Common myeloid progenitor, CD34-positive (primary cell): ENCODE measurements around the gene NECAB3.

Experiments
- CTCF ChIA-PET: fragments of 350-600 bp; sonication (Branson Sonifier 250); formaldehyde crosslinking; loops from one replicate; lab custom pipeline; 2021; ENCODE audit warnings: antibody characterized with exemption; lab: Charles Lee
- POLR2A ChIA-PET: fragments of 350-600 bp; sonication (Branson Sonifier 250); formaldehyde crosslinking; loops from one replicate; lab custom pipeline; 2021; ENCODE audit warnings: antibody characterized with exemption; lab: Charles Lee
- DNase-seq, 3 donors: peaks; one replicate each; pipeline versions ENCODE4 v3.0.0 to v3.0.0-alpha.2; 2013
- H3K27ac ChIP-seq, 2 experiments: 1 replicate in 1 of 2; 2 replicates in 1 of 2; pipeline ENCODE4 v1.7.0; 2013; ENCODE audit warnings: inconsistent platforms in 2 of 2, low read length in 2 of 2, mild to moderate bottlenecking in 2 of 2, low read depth in 1 of 2, moderate library complexity in 1 of 2; ENCODE audit not compliant: severe bottlenecking in 2 of 2, insufficient read depth in 1 of 2, poor library complexity in 1 of 2
- H3K27me3 ChIP-seq, 5 experiments: replicated peaks in 2 of 5; 1 replicate in 3 of 5; 2 replicates in 2 of 5; pipeline versions ENCODE4 v1.6.1 to v1.7.0; 2013; ENCODE audit warnings: low read length in 4 of 5, mild to moderate bottlenecking in 2 of 5, moderate library complexity in 2 of 5, inconsistent platforms in 1 of 5; ENCODE audit not compliant: insufficient read depth in 5 of 5, control insufficient read depth in 4 of 5
- H3K36me3 ChIP-seq, 4 experiments: 1 replicate in 2 of 4; 2 replicates in 2 of 4; pipeline versions ENCODE4 v1.6.1 to v1.7.0; 2013; ENCODE audit warnings: low read length in 3 of 4, control low read depth in 1 of 4, mild to moderate bottlenecking in 1 of 4; ENCODE audit not compliant: control insufficient read depth in 4 of 4, insufficient read depth in 4 of 4
- H3K4me1 ChIP-seq, 4 experiments: 1 replicate in 3 of 4; 2 replicates in 1 of 4; pipeline versions ENCODE4 v1.6.1 to v1.7.1; 2013; ENCODE audit warnings: low read length in 3 of 4, mild to moderate bottlenecking in 3 of 4, control low read depth in 1 of 4, inconsistent platforms in 1 of 4, moderate library complexity in 1 of 4; ENCODE audit not compliant: control insufficient read depth in 4 of 4, insufficient read depth in 4 of 4; ENCODE audit errors: control extremely low read depth in 1 of 4
- H3K4me3 ChIP-seq, 7 experiments: 1 replicate in 4 of 7; 2 replicates in 3 of 7; pipeline versions ENCODE4 v1.5.1 to v1.7.0; 2013; ENCODE audit warnings: mild to moderate bottlenecking in 7 of 7, low read length in 6 of 7, moderate library complexity in 6 of 7, inconsistent platforms in 2 of 7, low read depth in 2 of 7, control low read depth in 1 of 7; ENCODE audit not compliant: insufficient read depth in 4 of 7, control insufficient read depth in 1 of 7; ENCODE audit errors: extremely low read depth in 1 of 7
- H3K9me3 ChIP-seq, 5 experiments: 1 replicate in 4 of 5; 2 replicates in 1 of 5; pipeline versions ENCODE4 v1.6.1 to v1.7.1; 2013; ENCODE audit warnings: low read length in 4 of 5, mild to moderate bottlenecking in 2 of 5, inconsistent platforms in 1 of 5, low read depth in 1 of 5, moderate library complexity in 1 of 5; ENCODE audit not compliant: control insufficient read depth in 4 of 5, insufficient read depth in 2 of 5; ENCODE audit errors: control extremely low read depth in 1 of 5
- WGBS: methylation state at CpG from one replicate; pipeline ENCODE4 v1.1.5; 2013; ENCODE audit not compliant: insufficient coverage; 5-methylcytosine and 5-hydroxymethylcytosine counted together

Gene NECAB3

DNA sequence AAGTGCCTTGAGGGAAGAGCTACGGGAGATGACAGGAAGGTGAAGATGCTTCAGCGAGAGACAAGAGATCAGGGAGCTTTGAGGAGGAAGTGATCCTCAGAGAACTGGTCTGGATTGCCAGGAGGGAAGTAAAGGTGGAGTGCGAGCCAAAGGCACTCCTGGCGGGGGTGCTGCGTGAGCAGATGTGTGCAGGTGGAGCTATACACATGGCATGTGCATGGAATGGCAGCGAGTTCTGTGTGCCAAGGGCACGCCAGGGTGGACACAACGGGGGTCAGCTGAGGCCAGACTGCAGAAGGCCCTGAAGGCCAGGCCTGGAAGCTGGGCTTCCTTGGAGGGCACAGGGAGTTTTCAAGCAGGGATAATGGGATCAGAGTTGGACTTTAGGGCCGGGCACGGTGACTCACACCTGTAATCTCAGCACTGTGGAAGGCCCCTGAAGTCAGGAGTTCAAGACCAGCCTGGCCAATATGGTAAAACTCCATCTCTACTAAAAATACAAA is 39.7 kb upstream of the NECAB3 start:
- H3K36me3 ChIP-seq, result peaks cover 12 to 34% (median 23%) of the 10 kb centered on the region in 4 experiments
- no peaks in the 10 kb centered on the region for H3K9me3 ChIP-seq
- ChIA-PET CTCF (interaction anchor here (1.2 kb wide), 1 partner anchor 106 kb away, joined by 3 read pairs; no protein-coding TSS in a partner anchor), POLR2A (no interaction called here)
- H3K27me3 ChIP-seq, result no peaks in the 10 kb centered on the region
- no peak for DNase-seq
- H3K4me1 ChIP-seq, result no peaks in the 10 kb centered on the region
- WGBS, result 96% methylated on average over 8 of the region's 10 CpGs
- no peak overlapping the region for H3K27ac ChIP-seq
- no peak overlapping the region for H3K4me3 ChIP-seq

GRCh38 chr20:33711446-33711738 is 37.2 kb upstream of the NECAB3 start:
- Histone ChIP-seq H3K27ac (no peak overlapping the region), H3K27me3 (no peaks in the 10 kb centered on the region), H3K9me3 (no peaks in the 10 kb centered on the region), H3K4me1 (no peaks in the 10 kb centered on the region), H3K4me3 (no peak overlapping the region), H3K36me3 (peaks cover 12 to 44% (median 29%) of the 10 kb centered on the region in 4 experiments)
- POLR2A ChIA-PET, result no interaction called here
- CTCF ChIA-PET, result no interaction called here
- DNase-seq, result no peak
- WGBS, result 100% methylated on average over 1 of the region's 1 CpG

DNA sequence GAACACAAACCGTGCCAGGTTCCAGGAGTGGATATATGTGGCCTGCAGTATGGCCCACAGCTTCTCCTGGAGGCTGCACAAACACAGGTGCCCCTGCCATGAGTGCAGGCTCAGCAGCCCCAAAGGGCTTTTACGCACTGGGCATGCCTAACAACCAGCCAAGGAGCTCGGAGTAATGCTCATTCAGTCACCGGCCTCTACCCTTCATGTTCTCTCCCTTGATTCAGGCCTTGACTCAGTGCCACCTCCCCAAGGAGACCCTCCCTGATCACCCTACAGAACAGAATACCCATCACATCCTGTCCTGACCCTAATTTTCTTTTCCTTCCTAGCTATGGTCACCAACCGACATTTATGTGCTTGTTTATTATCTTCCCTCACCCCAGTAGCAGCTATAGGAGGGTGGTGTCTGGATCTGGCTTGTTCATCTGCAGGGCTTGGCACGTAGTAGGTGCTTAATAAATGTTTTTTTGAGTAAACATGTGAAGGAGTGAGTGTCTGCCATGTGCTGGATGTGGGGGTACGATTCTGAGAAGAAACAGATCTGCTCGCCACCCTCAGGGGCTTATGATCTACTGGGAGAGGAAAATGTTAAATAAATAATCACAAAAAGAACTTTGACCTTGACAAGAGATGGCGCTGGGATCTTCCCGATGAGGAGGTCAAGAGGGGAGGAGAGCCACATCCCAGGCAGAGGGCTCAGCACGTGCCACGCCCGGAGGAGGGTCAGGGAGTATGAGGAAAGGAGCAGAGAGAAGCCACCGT is 36.6 kb upstream of the NECAB3 start:
- ChIA-PET CTCF (no interaction called here), POLR2A (no interaction called here)
- Histone ChIP-seq H3K4me3 (no peak overlapping the region), H3K9me3 (no peaks in the 10 kb centered on the region), H3K36me3 (peaks cover 12 to 45% (median 30%) of the 10 kb centered on the region in 4 experiments), H3K4me1 (no peaks in the 10 kb centered on the region), H3K27me3 (no peaks in the 10 kb centered on the region), H3K27ac (no peak overlapping the region)
- DNase-seq, result no peak
- 97% methylated on average over 12 of the region's 14 CpGs for WGBS

DNA sequence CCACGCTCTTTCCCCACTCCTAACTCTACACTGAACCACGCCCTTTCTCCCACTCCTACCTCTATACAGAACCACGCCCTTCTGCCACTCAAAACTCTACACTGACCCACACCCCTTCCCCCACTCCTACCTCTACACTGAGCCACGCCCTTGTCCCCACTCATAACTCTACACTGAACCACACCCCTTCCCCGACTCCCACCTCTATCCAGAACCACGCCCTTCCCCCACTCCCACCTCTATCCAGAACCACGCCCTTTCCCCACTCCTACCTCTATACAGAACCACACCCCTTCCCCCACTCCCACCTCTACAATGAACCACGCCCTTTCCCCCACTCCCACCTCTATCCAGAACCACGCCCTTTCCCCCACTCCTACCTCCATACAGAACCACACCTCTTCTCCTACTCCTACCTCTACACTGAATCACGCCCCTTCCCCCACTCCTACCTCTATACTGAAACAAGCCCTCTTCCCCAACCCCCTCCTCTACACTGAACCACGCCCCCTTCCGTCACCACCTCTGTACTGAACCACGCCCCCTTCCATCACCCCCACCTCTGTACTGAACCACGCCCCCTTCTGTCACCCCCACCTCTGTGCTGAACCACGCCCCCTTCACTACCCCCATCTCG is 35.8 kb upstream of the NECAB3 start:
- H3K27ac ChIP-seq, result no peak overlapping the region
- over 99% methylated on average over 10 of the region's 16 CpGs for WGBS
- DNase-seq, result no peak
- H3K27me3 ChIP-seq, result no peaks in the 10 kb centered on the region
- H3K4me1 ChIP-seq, result no peaks in the 10 kb centered on the region
- POLR2A ChIA-PET, result no interaction called here
- H3K4me3 ChIP-seq, result no peak overlapping the region
- no peaks in the 10 kb centered on the region for H3K9me3 ChIP-seq
- CTCF ChIA-PET, result no interaction called here
- H3K36me3 ChIP-seq, result peaks cover 12 to 45% (median 31%) of the 10 kb centered on the region in 4 experiments

- Histone ChIP-seq H3K9me3 (no peaks in the 10 kb centered on the region), H3K27me3 (no peaks in the 10 kb centered on the region), H3K4me1 (no peaks in the 10 kb centered on the region), H3K4me3 (no peak overlapping the region), H3K27ac (no peak overlapping the region), H3K36me3 (peaks cover 12 to 41% (median 28%) of the 10 kb centered on the region in 4 experiments)
- no peak for DNase-seq
- CTCF ChIA-PET, result interaction anchor here (0.6 kb wide), 1 partner anchor 654 kb away, joined by 3 read pairs; the partner anchor contains the start of gene ITCH
- POLR2A ChIA-PET, result no interaction called here
- 80% methylated on average over 1 of the region's 2 CpGs for WGBS
Measured at GRCh38 chr20:33709398-33709797, 35.2 kb upstream of the NECAB3 start.

- H3K9me3 ChIP-seq, result no peaks in the 10 kb centered on the region
- POLR2A ChIA-PET, result no interaction called here
- 100% methylated on average over 5 of the region's 11 CpGs for WGBS
- CTCF ChIA-PET, result no interaction called here
- peaks cover 5 to 31% (median 22%) of the 10 kb centered on the region in 4 experiments for H3K36me3 ChIP-seq
- DNase-seq, result no peak
- H3K27me3 ChIP-seq, result no peaks in the 10 kb centered on the region
- no peak overlapping the region for H3K27ac ChIP-seq
- no peaks in the 10 kb centered on the region for H3K4me1 ChIP-seq
- H3K4me3 ChIP-seq, result no peak overlapping the region
Measured at GRCh38 chr20:33707668-33708067, 33.4 kb upstream of the NECAB3 start.
